Measurements from ENCODE around the gene MBD5. TPM values are rescaled to one million over a fixed set of nuclear protein-coding genes. Genes with fewer than 3 reads are reported as not detected.

Gene MBD5
- total RNA-seq, 1 experiment from 2014 or later, result 18.0 TPM

DNA sequence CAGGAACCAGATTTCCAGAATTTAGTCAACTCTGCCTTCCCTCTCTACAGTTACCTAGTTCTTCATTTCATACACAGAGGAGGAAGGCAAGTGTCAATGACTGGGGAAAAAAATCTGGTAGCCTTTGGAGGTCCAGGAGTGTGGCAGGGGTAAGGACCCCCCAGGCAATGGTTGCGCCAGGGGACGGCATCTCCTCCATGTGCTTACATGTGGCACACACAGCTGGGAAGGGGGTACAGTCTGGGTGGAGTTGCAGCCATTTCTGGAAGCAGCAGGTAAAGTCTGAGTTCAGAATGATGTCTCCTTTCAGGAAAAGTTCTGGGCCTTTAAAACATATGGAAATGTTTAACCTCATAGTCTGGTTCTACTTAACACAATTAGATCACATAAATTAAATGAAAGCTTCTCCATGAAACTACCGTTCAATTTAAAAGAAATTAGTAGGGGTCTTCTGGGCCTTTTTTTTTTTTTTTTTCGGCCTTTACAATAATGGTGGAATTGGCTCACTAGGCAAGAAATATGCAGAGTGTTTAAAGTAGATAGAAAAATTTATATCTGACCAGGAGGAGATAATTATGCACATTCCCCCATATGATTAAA lies 470.0 kb downstream of the MBD5 start:
- H3K4me1 ChIP-seq, result no peaks in the 10 kb centered on the region
- H3K9me3 ChIP-seq (replicated peaks), result no peaks in the 10 kb centered on the region
- no peak for DNase-seq

GRCh38 chr2:148493822-148494563 lies 473.1 kb downstream of the MBD5 start:
- Histone ChIP-seq H3K9me3 (replicated peaks) (no peaks in the 10 kb centered on the region), H3K27ac (no peak overlapping the region), H3K4me3 (no peak overlapping the region), H3K27me3 (no peaks in the 10 kb centered on the region), H3K4me1 (no peaks in the 10 kb centered on the region), H3K36me3 (no peaks in the 10 kb centered on the region)
- no peak for DNase-seq

More for the DNA sequence above, 470.0 kb downstream of the MBD5 start:
- no peaks in the 10 kb centered on the region for H3K27me3 ChIP-seq
- H3K4me3 ChIP-seq, result no peak overlapping the region
- H3K36me3 ChIP-seq, result no peaks in the 10 kb centered on the region
- H3K27ac ChIP-seq, result no peak overlapping the region

- no peaks in the 10 kb centered on the region for H3K4me1 ChIP-seq
- no peak overlapping the region for H3K4me3 ChIP-seq
- no peak overlapping the region for H3K27ac ChIP-seq
- no peaks in the 10 kb centered on the region for H3K27me3 ChIP-seq
- H3K9me3 ChIP-seq (replicated peaks), result no peaks in the 10 kb centered on the region
- no peak for DNase-seq
- no peaks in the 10 kb centered on the region for H3K36me3 ChIP-seq
These were observed 474.7 kb downstream of the MBD5 start for GRCh38 chr2:148495586-148495985.

- no peaks in the 10 kb centered on the region for H3K9me3 ChIP-seq (replicated peaks)
- H3K36me3 ChIP-seq, result no peaks in the 10 kb centered on the region
- H3K27ac ChIP-seq, result no peak overlapping the region
- no peak overlapping the region for H3K4me3 ChIP-seq
- no peak for DNase-seq
- H3K4me1 ChIP-seq, result no peaks in the 10 kb centered on the region
- no peaks in the 10 kb centered on the region for H3K27me3 ChIP-seq
These were observed 480.7 kb downstream of the MBD5 start for GRCh38 chr2:148501545-148501944.

GRCh38 chr2:148503516-148503915 lies 482.6 kb downstream of the MBD5 start:
- no peaks in the 10 kb centered on the region for H3K9me3 ChIP-seq (replicated peaks)
- no peaks in the 10 kb centered on the region for H3K36me3 ChIP-seq
- no peak overlapping the region for H3K4me3 ChIP-seq
- H3K27ac ChIP-seq, result no peak overlapping the region
- no peaks in the 10 kb centered on the region for H3K4me1 ChIP-seq
- no peaks in the 10 kb centered on the region for H3K27me3 ChIP-seq
- no peak for DNase-seq

DNA sequence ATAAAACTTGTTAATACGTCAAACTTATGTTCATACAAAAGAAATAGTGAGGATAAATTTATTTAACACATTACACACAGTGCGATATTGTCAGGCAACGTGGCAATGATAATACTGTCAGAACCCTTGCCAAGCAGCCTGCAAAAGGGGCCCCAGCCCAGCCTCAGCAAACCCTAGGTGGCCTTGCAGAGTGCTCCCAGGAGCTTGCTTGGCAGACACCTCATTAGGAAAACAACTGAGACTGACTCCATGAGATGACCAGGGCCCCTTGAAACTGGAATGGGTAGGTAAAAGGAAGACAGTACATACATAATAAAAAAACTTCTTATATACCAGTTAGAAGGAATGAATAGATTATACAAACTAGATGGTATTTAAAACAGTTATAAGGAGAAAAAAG lies 487.1 kb downstream of the MBD5 start:
- H3K27me3 ChIP-seq, result no peaks in the 10 kb centered on the region
- no peak for DNase-seq
- H3K4me3 ChIP-seq, result no peak overlapping the region
- H3K9me3 ChIP-seq (replicated peaks), result no peaks in the 10 kb centered on the region
- H3K27ac ChIP-seq, result no peak overlapping the region
- no peaks in the 10 kb centered on the region for H3K36me3 ChIP-seq
- H3K4me1 ChIP-seq, result no peaks in the 10 kb centered on the region

- Histone ChIP-seq H3K4me3 (peak overlapping the region; percentile 49), H3K9me3 (replicated peaks) (no peaks in the 10 kb centered on the region), H3K27ac (no peak overlapping the region), H3K36me3 (no peaks in the 10 kb centered on the region), H3K27me3 (no peaks in the 10 kb centered on the region), H3K4me1 (no peaks in the 10 kb centered on the region)
- DNase-seq, result peak in 1 of 2 experiments; percentile 8
These were observed 488.0 kb downstream of the MBD5 start for GRCh38 chr2:148508878-148509287.

GRCh38 chr2:148509288-148509902 lies 488.5 kb downstream of the MBD5 start:
- DNase-seq, result peak; percentile 86 to 91
- Histone ChIP-seq H3K36me3 (no peaks in the 10 kb centered on the region), H3K9me3 (replicated peaks) (no peaks in the 10 kb centered on the region), H3K27me3 (no peaks in the 10 kb centered on the region), H3K4me1 (no peaks in the 10 kb centered on the region), H3K27ac (no peak overlapping the region), H3K4me3 (peak overlapping the region; percentile 49)

- Histone ChIP-seq H3K9me3 (replicated peaks) (no peaks in the 10 kb centered on the region), H3K27me3 (no peaks in the 10 kb centered on the region), H3K4me3 (no peak overlapping the region), H3K36me3 (no peaks in the 10 kb centered on the region), H3K27ac (no peak overlapping the region), H3K4me1 (no peaks in the 10 kb centered on the region)
- no peak for DNase-seq
These were observed 491.0 kb downstream of the MBD5 start for GRCh38 chr2:148511883-148512282.

GRCh38 chr2:148512501-148512900 lies 491.6 kb downstream of the MBD5 start:
- DNase-seq, result no peak
- no peaks in the 10 kb centered on the region for H3K36me3 ChIP-seq
- no peaks in the 10 kb centered on the region for H3K4me1 ChIP-seq

GRCh38 chr2:148513427-148513826 lies 492.5 kb downstream of the MBD5 start:
- Histone ChIP-seq H3K4me1 (no peaks in the 10 kb centered on the region), H3K27ac (no peak overlapping the region), H3K9me3 (replicated peaks) (no peaks in the 10 kb centered on the region), H3K27me3 (no peaks in the 10 kb centered on the region), H3K36me3 (no peaks in the 10 kb centered on the region), H3K4me3 (no peak overlapping the region)
- no peak for DNase-seq

More at GRCh38 chr2:148512501-148512900, 491.6 kb downstream of the MBD5 start:
- no peak overlapping the region for H3K4me3 ChIP-seq
- H3K27me3 ChIP-seq, result no peaks in the 10 kb centered on the region
- no peaks in the 10 kb centered on the region for H3K9me3 ChIP-seq (replicated peaks)
- H3K27ac ChIP-seq, result no peak overlapping the region

DNA sequence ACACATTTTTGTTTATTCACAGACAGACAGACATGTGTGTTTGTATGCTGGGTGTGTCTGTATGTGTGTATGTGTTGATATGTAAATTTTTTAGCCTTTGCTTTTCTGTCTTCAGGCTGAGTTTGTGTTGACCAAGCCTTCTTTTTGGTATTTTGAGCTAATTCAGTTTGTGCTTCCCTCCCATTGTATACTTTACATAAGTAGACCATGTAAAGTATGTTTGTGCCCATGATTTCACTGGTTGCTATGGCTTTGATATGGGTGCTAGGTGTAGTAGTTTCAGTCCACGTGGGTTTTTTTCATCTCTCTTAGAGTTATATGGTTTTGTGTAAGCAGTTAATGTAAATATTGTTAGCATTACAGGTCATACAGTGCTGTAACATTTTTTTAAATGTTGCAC lies 494.2 kb downstream of the MBD5 start:
- H3K27me3 ChIP-seq, result no peaks in the 10 kb centered on the region
- no peak for DNase-seq
- no peak overlapping the region for H3K4me3 ChIP-seq
- H3K36me3 ChIP-seq, result no peaks in the 10 kb centered on the region
- H3K27ac ChIP-seq, result no peak overlapping the region
- no peaks in the 10 kb centered on the region for H3K9me3 ChIP-seq (replicated peaks)
- no peaks in the 10 kb centered on the region for H3K4me1 ChIP-seq

GRCh38 chr2:148515976-148516375 lies 495.1 kb downstream of the MBD5 start:
- Histone ChIP-seq H3K36me3 (no peaks in the 10 kb centered on the region), H3K4me1 (no peaks in the 10 kb centered on the region), H3K27ac (no peak overlapping the region), H3K9me3 (replicated peaks) (no peaks in the 10 kb centered on the region), H3K27me3 (no peaks in the 10 kb centered on the region), H3K4me3 (no peak overlapping the region)
- DNase-seq, result no peak

- Histone ChIP-seq H3K4me1 (no peaks in the 10 kb centered on the region), H3K36me3 (no peaks in the 10 kb centered on the region), H3K4me3 (no peak overlapping the region), H3K27me3 (no peaks in the 10 kb centered on the region), H3K9me3 (replicated peaks) (no peaks in the 10 kb centered on the region), H3K27ac (no peak overlapping the region)
- DNase-seq, result no peak
These were observed 496.4 kb downstream of the MBD5 start for GRCh38 chr2:148517296-148517695.

GRCh38 chr2:148517822-148518221 lies 496.9 kb downstream of the MBD5 start:
- H3K27me3 ChIP-seq, result no peaks in the 10 kb centered on the region
- no peaks in the 10 kb centered on the region for H3K4me1 ChIP-seq
- H3K36me3 ChIP-seq, result no peaks in the 10 kb centered on the region
- no peak for DNase-seq
- no peak overlapping the region for H3K27ac ChIP-seq
- no peak overlapping the region for H3K4me3 ChIP-seq
- H3K9me3 ChIP-seq (replicated peaks), result no peaks in the 10 kb centered on the region

All from SJCRH30 (cell line).